WTC11 (cell line): ENCODE results near the gene KRT83. TPM values are rescaled to one million over a fixed set of nuclear protein-coding genes. Genes with fewer than 3 reads are reported as not detected.

Experiments
- ATAC-seq: fragments of 200-7000 bp; cut with Tn5 transposase; 2 replicates; pipeline ENCODE4 v1.10.0; 2021; ENCODE audit warnings: mild to moderate bottlenecking, moderate library complexity
- CTCF ChIA-PET: fragments of 300-600 bp; sonication (Branson Sonifier 250); formaldehyde crosslinking; loops from one replicate; lab custom pipeline; 2021; ENCODE audit warnings: antibody characterized with exemption; lab: Charles Lee
- POLR2A ChIA-PET: fragments of 350-600 bp; sonication (Branson Sonifier 250); formaldehyde crosslinking; loops from one replicate; lab custom pipeline; 2021; ENCODE audit warnings: antibody characterized with exemption; lab: Charles Lee
- DNase-seq: peaks from one replicate; pipeline ENCODE4 v3.0.0; 2021; ENCODE audit warnings: low spot score
- H3K27ac Mint-ChIP-seq: 2 replicates; pipeline ENCODE4 v1.8.0; 2021; ENCODE audit warnings: mixed read lengths
- H3K27me3 Mint-ChIP-seq: 2 replicates; pipeline ENCODE4 v1.8.0; 2021; ENCODE audit warnings: low read depth, mild to moderate bottlenecking, moderate library complexity, mixed read lengths
- H3K36me3 Mint-ChIP-seq: 2 replicates; pipeline ENCODE4 v1.8.0; 2021; ENCODE audit warnings: mixed read lengths
- H3K4me1 Mint-ChIP-seq: 2 replicates; pipeline ENCODE4 v1.8.0; 2022; ENCODE audit warnings: mixed read lengths
- H3K4me3 Mint-ChIP-seq: 2 replicates; pipeline ENCODE4 v1.8.0; 2021; ENCODE audit warnings: mild to moderate bottlenecking, moderate library complexity, mixed read lengths
- H3K9me3 Mint-ChIP-seq: 2 replicates; pipeline ENCODE4 v1.8.0; 2021; ENCODE audit warnings: mixed read lengths
- ARID4B ChIP-seq: sonication (generic); formaldehyde crosslinking; IDR thresholded peaks from 2 replicates; pipeline ENCODE4 v1.8.0; 2023; ENCODE audit warnings: missing genetic modification reagents, mild to moderate bottlenecking, borderline replicate concordance
- EMX1 ChIP-seq: fragments of 250-450 bp; sonication (Bioruptor Pico); IDR thresholded peaks from 2 replicates; pipeline ENCODE4 v1.8.0; 2021; ENCODE audit warnings: mild to moderate bottlenecking
- ESRRA ChIP-seq: sonication (generic); formaldehyde crosslinking; IDR thresholded peaks from 2 replicates; pipeline ENCODE4 v1.8.1; 2022; ENCODE audit warnings: mild to moderate bottlenecking, missing genetic modification reagents, borderline replicate concordance
- FOXP1 ChIP-seq: sonication (generic); formaldehyde crosslinking; IDR thresholded peaks from 2 replicates; pipeline ENCODE4 v1.8.0; 2022; ENCODE audit warnings: missing genetic modification reagents, mild to moderate bottlenecking, moderate library complexity, borderline replicate concordance
- IRF1 ChIP-seq: sonication (generic); formaldehyde crosslinking; IDR thresholded peaks from 2 replicates; pipeline ENCODE4 v1.8.0; 2023; ENCODE audit warnings: missing genetic modification reagents
- JUN ChIP-seq: sonication (generic); formaldehyde crosslinking; IDR thresholded peaks from 2 replicates; pipeline ENCODE4 v1.8.0; 2023; ENCODE audit warnings: mild to moderate bottlenecking, missing genetic modification reagents
- MYBL2 ChIP-seq: sonication (generic); formaldehyde crosslinking; IDR thresholded peaks from 2 replicates; pipeline ENCODE4 v1.8.1; 2023; ENCODE audit warnings: mild to moderate bottlenecking, moderate library complexity, missing genetic modification reagents
- NFE2L1 ChIP-seq: sonication (generic); formaldehyde crosslinking; IDR thresholded peaks from 2 replicates; pipeline ENCODE4 v1.8.1; 2023; ENCODE audit warnings: missing genetic modification reagents
- OVOL2 ChIP-seq: fragments of 250-450 bp; sonication (Bioruptor Pico); IDR thresholded peaks from 2 replicates; pipeline ENCODE4 v1.9.0; 2021; ENCODE audit warnings: mild to moderate bottlenecking, borderline replicate concordance
- RELA ChIP-seq: sonication (generic); formaldehyde crosslinking; IDR thresholded peaks from 2 replicates; pipeline ENCODE4 v1.8.1; 2022; ENCODE audit warnings: missing genetic modification reagents, mild to moderate bottlenecking, borderline replicate concordance
- SMAD3 ChIP-seq: sonication (generic); formaldehyde crosslinking; IDR thresholded peaks from 2 replicates; pipeline ENCODE4 v1.8.0; 2022; ENCODE audit warnings: missing genetic modification reagents, mild to moderate bottlenecking, borderline replicate concordance
- TEAD1 ChIP-seq: sonication (generic); formaldehyde crosslinking; IDR thresholded peaks from 2 replicates; pipeline ENCODE4 v1.8.0; 2022; ENCODE audit warnings: mild to moderate bottlenecking, missing genetic modification reagents
- TEAD4 ChIP-seq: sonication (generic); formaldehyde crosslinking; IDR thresholded peaks from 2 replicates; pipeline ENCODE4 v1.8.0; 2022; ENCODE audit warnings: mild to moderate bottlenecking, missing genetic modification reagents
- TP53 ChIP-seq: sonication (generic); formaldehyde crosslinking; IDR thresholded peaks from 2 replicates; pipeline ENCODE4 v1.8.1; 2023; ENCODE audit warnings: mild to moderate bottlenecking, missing genetic modification reagents
- ZNF121 ChIP-seq: sonication (generic); formaldehyde crosslinking; IDR thresholded peaks from 2 replicates; pipeline ENCODE4 v1.8.0; 2023; ENCODE audit warnings: missing genetic modification reagents
- ZNF281 ChIP-seq: sonication (generic); formaldehyde crosslinking; IDR thresholded peaks from 2 replicates; pipeline ENCODE4 v1.8.0; 2023; ENCODE audit warnings: mild to moderate bottlenecking, missing genetic modification reagents
- ZNF396 ChIP-seq: fragments of 250-450 bp; sonication (Bioruptor Pico); IDR thresholded peaks from 2 replicates; pipeline ENCODE4 v1.8.0; 2021; ENCODE audit warnings: mild to moderate bottlenecking, moderate library complexity, borderline replicate concordance
- ZNF425 ChIP-seq: fragments of 250-450 bp; sonication (Bioruptor Pico); conservative IDR thresholded peaks from 2 replicates; pipeline ENCODE4 v1.9.0; 2021; ENCODE audit warnings: mild to moderate bottlenecking
- ZNF512 ChIP-seq: sonication (generic); formaldehyde crosslinking; IDR thresholded peaks from 2 replicates; pipeline ENCODE4 v1.8.1; 2022; ENCODE audit warnings: missing genetic modification reagents, borderline replicate concordance
- ZNF671 ChIP-seq: fragments of 250-450 bp; sonication (Bioruptor Pico); IDR thresholded peaks from 2 replicates; pipeline ENCODE4 v1.8.0; 2021; ENCODE audit warnings: mild to moderate bottlenecking
- ZSCAN18 ChIP-seq: fragments of 250-450 bp; sonication (Bioruptor Pico); IDR thresholded peaks from 2 replicates; pipeline ENCODE4 v2.1.2; 2022; ENCODE audit warnings: mild to moderate bottlenecking, moderate library complexity
- total RNA-seq: library from RNA; stranded (reverse); gene quantifications from 3 replicates; pipeline ENCODE4 v1.2.3, GENCODE V29; 2021

Gene KRT83
- total RNA-seq, 1 experiment from 2014 or later = not detected

GRCh38 chr12:52274521-52275120 lies 46.6 kb downstream of the KRT83 start, which contains the start of gene KRT86 (continued):
- no peak for TF ChIP-seq RELA (CRISPR knock-in tag)
- no peak for TF ChIP-seq NFE2L1 (CRISPR knock-in tag)
- no peak for TF ChIP-seq JUN (CRISPR knock-in tag)

GRCh38 chr12:52271158-52271557 lies 50.0 kb downstream of the KRT83 start:
- POLR2A ChIA-PET = no interaction called here

More at GRCh38 chr12:52271158-52271557, 50.0 kb downstream of the KRT83 start:
- H3K4me1 Mint-ChIP-seq = no peaks in the 10 kb centered on the region
- TF ChIP-seq ESRRA (CRISPR knock-in tag) = no peak
- no peak for TF ChIP-seq ARID4B (CRISPR knock-in tag)
- no peak for TF ChIP-seq ZNF281 (CRISPR knock-in tag)
- no peak for TF ChIP-seq MYBL2
- no peak for TF ChIP-seq EMX1
- TF ChIP-seq RELA (CRISPR knock-in tag) = no peak
- TF ChIP-seq ZSCAN18 (CRISPR knock-in tag) = no peak
- no peak for TF ChIP-seq SMAD3 (CRISPR knock-in tag)
- TF ChIP-seq IRF1 (CRISPR knock-in tag) = no peak
- TF ChIP-seq FOXP1 (CRISPR knock-in tag) = no peak
- TF ChIP-seq ZNF671 (CRISPR knock-in tag) = no peak
- TF ChIP-seq ZNF425 (CRISPR knock-in tag) = no peak
- no peak for TF ChIP-seq ZNF396 (CRISPR knock-in tag)
- TF ChIP-seq OVOL2 (CRISPR knock-in tag) = no peak
- TF ChIP-seq ZNF121 = no peak
- no peak for TF ChIP-seq ZNF512 (CRISPR knock-in tag)
- TF ChIP-seq TP53 (CRISPR knock-in tag) = no peak
- no peak for TF ChIP-seq NFE2L1 (CRISPR knock-in tag)
- no peak for TF ChIP-seq TEAD4 (CRISPR knock-in tag)
- no peak for TF ChIP-seq TEAD1 (CRISPR knock-in tag)
- DNase-seq (no peak), ATAC-seq (no peak)
- H3K27me3 Mint-ChIP-seq = no peaks in the 10 kb centered on the region
- CTCF ChIA-PET = interaction anchor here (1.0 to 9.3 kb wide), 5 partner anchors 8 to 115 kb away, joined by 3 to 122 read pairs (median 6); no protein-coding TSS in a partner anchor
- H3K9me3 Mint-ChIP-seq = no peaks in the 10 kb centered on the region
- H3K27ac Mint-ChIP-seq = no peak overlapping the region
- H3K4me3 Mint-ChIP-seq = no peak overlapping the region
- no peaks in the 10 kb centered on the region for H3K36me3 Mint-ChIP-seq
